Esophagus muscularis mucosa (tissue), 4 donors: ENCODE measurements around the gene MRPL37. TPM values are rescaled to one million over a fixed set of nuclear protein-coding genes. Genes with fewer than 3 reads are reported as not detected.

Experiments used
- DNase-seq: peaks from one replicate; pipeline ENCODE4 v3.0.0-alpha.2; 2017; ENCODE audit errors: extremely low spot score
- H3K27ac ChIP-seq, 4 donors: fragments of 200-600 bp; sonication (generic); replicated peaks in 1 of 4; 1 replicate in 3 of 4; 2 replicates in 1 of 4; pipeline ENCODE4 v1.5.1; 2016 to 2019; ENCODE audit warnings: mild to moderate bottlenecking in 1 of 4
- H3K27me3 ChIP-seq, 4 donors: fragments of 200-600 bp; sonication (generic); one replicate each; pipeline versions ENCODE4 v1.5.1 to v1.6.0; 2016 to 2019
- H3K36me3 ChIP-seq, 4 donors: fragments of 200-600 bp; sonication (generic); one replicate each; pipeline ENCODE4 v1.5.1; 2016 to 2019
- H3K4me1 ChIP-seq, 4 donors: fragments of 200-600 bp; sonication (generic); one replicate each; pipeline ENCODE4 v1.5.1; 2016 to 2019
- H3K4me3 ChIP-seq, 4 donors: fragments of 200-600 bp; sonication (generic); 1 replicate in 2 of 4; 2 replicates in 2 of 4; pipeline ENCODE4 v1.5.1; 2016 to 2019; ENCODE audit warnings: mild to moderate bottlenecking in 4 of 4, moderate library complexity in 1 of 4
- H3K9me3 ChIP-seq, 4 donors: fragments of 200-600 bp; sonication (generic); 1 replicate in 3 of 4; 2 replicates in 1 of 4; pipeline ENCODE4 v1.5.1; 2016 to 2019
- EP300 ChIP-seq: sonication (generic); formaldehyde crosslinking; IDR thresholded peaks from one replicate; pipeline ENCODE4 v1.6.1; 2017; ENCODE audit warnings: antibody characterized with exemption
- POLR2A ChIP-seq: fragments of 450-650 bp; IDR thresholded peaks from one replicate; pipeline ENCODE4 v1.6.1; 2017; ENCODE audit warnings: antibody characterized with exemption, moderate library complexity, mild to moderate bottlenecking, low read depth
- POLR2AphosphoS5 ChIP-seq, 2 donors: sonication (generic); formaldehyde crosslinking; IDR thresholded peaks; one replicate each; pipeline ENCODE4 v1.6.1; 2017; ENCODE audit warnings: antibody characterized with exemption in 2 of 2
- WGBS: methylation state at CpG from one replicate; pipeline ENCODE4 v1.1.5; 2018; 5-methylcytosine and 5-hydroxymethylcytosine counted together
- intact Hi-C: fragments of 100-400 bp; cut with DNase I; formaldehyde crosslinking; loops from one replicate; pipeline ENCODE4 v1.15.1; 2023
- total RNA-seq, 4 donors: library from RNA; depleted of rRNA; stranded (reverse); fragments of >200 nt; gene quantifications; one replicate each; pipeline versions ENCODE4 v1.1.0 to v1.2.1, GENCODE V29; 2016
- TF ChIP-seq, protein P1 (sequence below), 3 experiments: fragments of 200-600 bp in 2 of 3; fragments of 450-650 bp in 1 of 3; sonication (generic) in 2 of 3; IDR thresholded peaks; one replicate each; pipeline ENCODE4 v1.5.1; 2017 to 2019; ENCODE audit warnings: antibody characterized with exemption in 3 of 3, mild to moderate bottlenecking in 2 of 3, moderate library complexity in 1 of 3

Gene MRPL37
- total RNA-seq, 4 donors from 2014 or later = 54.2 to 62.1 (median 58.4) TPM

DNA sequence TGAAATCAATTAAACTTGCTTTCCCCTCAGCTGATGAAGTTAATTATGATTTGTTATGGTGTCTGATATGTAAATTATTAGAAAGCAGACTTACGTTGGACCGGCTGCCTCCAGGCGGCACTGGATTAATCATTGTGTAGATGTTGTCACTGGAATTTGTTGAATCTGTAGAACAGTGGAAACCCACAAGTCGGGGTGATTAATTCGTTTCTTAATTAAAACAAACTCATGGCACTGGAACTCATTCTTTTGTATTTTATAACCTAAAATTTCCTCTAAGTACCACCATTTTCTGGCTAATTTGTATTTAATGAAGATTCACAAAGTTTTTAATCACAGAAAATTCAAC, 39.0 kb downstream of the MRPL37 start:
- Histone ChIP-seq H3K4me3 (no peak overlapping the region), H3K4me1 (peaks cover 0 to 7% (median 3%) of the 10 kb centered on the region in 4 donors), H3K27ac (no peak overlapping the region), H3K36me3 (peaks cover 38 to 79% (median 71%) of the 10 kb centered on the region in 4 donors), H3K9me3 (no peaks in the 10 kb centered on the region), H3K27me3 (no peaks in the 10 kb centered on the region)
- no peak for DNase-seq
- intact Hi-C loops = no loop called here
- TF ChIP-seq EP300 (no peak), POLR2A (no peak), POLR2AphosphoS5 (IDR thresholded peaks at IDR 0.05) (no peak)
- TF ChIP-seq, protein P1, sequence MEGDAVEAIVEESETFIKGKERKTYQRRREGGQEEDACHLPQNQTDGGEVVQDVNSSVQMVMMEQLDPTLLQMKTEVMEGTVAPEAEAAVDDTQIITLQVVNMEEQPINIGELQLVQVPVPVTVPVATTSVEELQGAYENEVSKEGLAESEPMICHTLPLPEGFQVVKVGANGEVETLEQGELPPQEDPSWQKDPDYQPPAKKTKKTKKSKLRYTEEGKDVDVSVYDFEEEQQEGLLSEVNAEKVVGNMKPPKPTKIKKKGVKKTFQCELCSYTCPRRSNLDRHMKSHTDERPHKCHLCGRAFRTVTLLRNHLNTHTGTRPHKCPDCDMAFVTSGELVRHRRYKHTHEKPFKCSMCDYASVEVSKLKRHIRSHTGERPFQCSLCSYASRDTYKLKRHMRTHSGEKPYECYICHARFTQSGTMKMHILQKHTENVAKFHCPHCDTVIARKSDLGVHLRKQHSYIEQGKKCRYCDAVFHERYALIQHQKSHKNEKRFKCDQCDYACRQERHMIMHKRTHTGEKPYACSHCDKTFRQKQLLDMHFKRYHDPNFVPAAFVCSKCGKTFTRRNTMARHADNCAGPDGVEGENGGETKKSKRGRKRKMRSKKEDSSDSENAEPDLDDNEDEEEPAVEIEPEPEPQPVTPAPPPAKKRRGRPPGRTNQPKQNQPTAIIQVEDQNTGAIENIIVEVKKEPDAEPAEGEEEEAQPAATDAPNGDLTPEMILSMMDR (IDR thresholded peaks at IDR 0.05) = no peak
- 81% methylated on average over 5 of the region's 5 CpGs for WGBS

DNA sequence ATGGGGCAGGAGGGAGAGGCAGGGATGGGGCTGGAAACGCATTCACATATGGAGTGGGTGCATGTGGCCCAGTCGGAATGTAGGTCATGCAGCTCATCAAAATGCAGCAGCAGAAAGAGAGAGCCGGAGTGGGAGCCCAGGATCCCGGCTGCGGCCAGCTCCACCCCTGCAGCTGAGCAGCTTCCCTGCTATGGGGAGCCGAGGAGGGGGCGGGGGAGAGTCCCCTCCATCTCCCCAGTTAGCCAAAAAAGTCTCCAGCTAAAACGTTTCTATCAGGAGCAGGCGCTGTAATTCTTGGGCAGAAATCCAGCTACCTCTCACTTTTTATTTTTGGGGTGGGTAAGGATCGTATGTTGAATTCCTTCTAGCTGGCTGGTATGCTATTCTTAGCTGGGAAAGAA, 39.7 kb downstream of the MRPL37 start:
- H3K27ac ChIP-seq = no peak overlapping the region
- 47% methylated on average over 10 of the region's 10 CpGs for WGBS
- no peaks in the 10 kb centered on the region for H3K9me3 ChIP-seq
- H3K36me3 ChIP-seq = peaks cover 38 to 84% (median 71%) of the 10 kb centered on the region in 4 donors
- TF ChIP-seq EP300 (no peak), POLR2A (no peak), POLR2AphosphoS5 (IDR thresholded peaks at IDR 0.05) (no peak)
- TF ChIP-seq, protein P1 (IDR thresholded peaks at IDR 0.05) = no peak
- intact Hi-C loops = no loop called here
- peaks cover 0 to 7% (median 3%) of the 10 kb centered on the region in 4 donors for H3K4me1 ChIP-seq
- no peak overlapping the region for H3K4me3 ChIP-seq
- no peaks in the 10 kb centered on the region for H3K27me3 ChIP-seq
- no peak for DNase-seq

- 95% methylated on average over 7 of the region's 12 CpGs for WGBS
- H3K36me3 ChIP-seq = peaks cover 38 to 88% (median 70%) of the 10 kb centered on the region in 4 donors
- peaks cover 0 to 17% (median 10%) of the 10 kb centered on the region in 4 donors for H3K4me1 ChIP-seq
- intact Hi-C loops = no loop called here
- no peak overlapping the region for H3K27ac ChIP-seq
- TF ChIP-seq POLR2AphosphoS5 (IDR thresholded peaks at IDR 0.05) (no peak), POLR2A (no peak), EP300 (no peak)
- H3K4me3 ChIP-seq = no peak overlapping the region
- DNase-seq = no peak
- no peaks in the 10 kb centered on the region for H3K9me3 ChIP-seq
- no peaks in the 10 kb centered on the region for H3K27me3 ChIP-seq
These were observed 40.9 kb downstream of the MRPL37 start for GRCh38 chr1:54240741-54241335.

DNA sequence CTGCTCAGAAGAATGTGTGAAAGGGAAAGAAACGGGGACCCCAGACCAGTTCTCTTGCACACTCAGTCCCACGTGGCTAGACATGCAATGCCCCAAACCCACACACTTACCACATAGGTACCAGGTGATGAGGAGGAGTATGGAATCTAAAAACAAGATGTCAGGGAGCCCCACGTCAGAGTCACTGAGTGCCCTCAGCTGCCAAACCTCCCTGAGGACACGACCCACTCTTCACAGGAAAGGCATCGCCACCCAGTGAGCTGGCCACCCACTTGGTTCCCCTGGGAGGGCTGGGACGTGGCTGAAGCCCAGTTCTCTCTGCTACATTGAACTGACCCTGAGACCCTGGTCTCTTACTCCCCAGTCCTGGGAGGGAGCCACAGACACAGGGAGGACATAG, 41.4 kb downstream of the MRPL37 start:
- 81% methylated on average over 6 of the region's 6 CpGs for WGBS
- DNase-seq = no peak
- TF ChIP-seq EP300 (no peak), POLR2A (no peak), POLR2AphosphoS5 (IDR thresholded peaks at IDR 0.05) (no peak)
- TF ChIP-seq, protein P1 (IDR thresholded peaks at IDR 0.05) = no peak
- H3K27ac ChIP-seq = no peak overlapping the region
- intact Hi-C loops = no loop called here
- no peaks in the 10 kb centered on the region for H3K27me3 ChIP-seq
- peaks cover 41 to 88% (median 69%) of the 10 kb centered on the region in 4 donors for H3K36me3 ChIP-seq
- H3K9me3 ChIP-seq = no peaks in the 10 kb centered on the region
- peaks cover 4 to 22% (median 13%) of the 10 kb centered on the region in 4 donors for H3K4me1 ChIP-seq
- H3K4me3 ChIP-seq = no peak overlapping the region

DNA sequence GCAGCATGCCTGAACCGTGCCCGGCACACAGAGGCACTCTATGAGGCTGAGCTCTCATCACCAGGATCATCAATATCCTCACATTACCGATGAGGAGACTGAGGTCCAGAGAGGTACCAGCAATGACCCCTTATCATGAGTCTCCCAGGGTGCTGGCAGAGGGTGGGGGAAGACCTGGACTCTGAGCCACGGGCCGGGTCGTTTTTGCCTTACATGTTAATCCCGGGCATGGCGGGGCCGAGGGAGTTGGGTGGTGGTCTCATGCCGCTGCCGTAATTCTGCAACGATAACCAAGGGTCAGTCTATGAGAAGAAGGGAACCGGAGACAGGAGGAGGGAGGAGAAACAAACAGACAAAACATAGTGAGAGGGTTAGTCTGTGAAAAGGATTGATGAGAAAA, 43.1 kb downstream of the MRPL37 start:
- TF ChIP-seq EP300 (no peak), POLR2AphosphoS5 (IDR thresholded peaks at IDR 0.05) (no peak), POLR2A (no peak)
- TF ChIP-seq, protein P1 (IDR thresholded peaks at IDR 0.05) = no peak
- WGBS = 95% methylated on average over 13 of the region's 13 CpGs
- H3K4me3 ChIP-seq = no peak overlapping the region
- DNase-seq = no peak
- peaks cover 8 to 26% (median 16%) of the 10 kb centered on the region in 4 donors for H3K4me1 ChIP-seq
- no peaks in the 10 kb centered on the region for H3K9me3 ChIP-seq
- H3K27ac ChIP-seq = no peak overlapping the region
- H3K27me3 ChIP-seq = no peaks in the 10 kb centered on the region
- H3K36me3 ChIP-seq = peaks cover 31 to 88% (median 58%) of the 10 kb centered on the region in 4 donors
- intact Hi-C loops = no loop called here
